Astrocyte (in vitro differentiated cells and primary cell): Measurements from ENCODE around the gene GTF3C1. TPM values are rescaled to one million over a fixed set of nuclear protein-coding genes. Genes with fewer than 3 reads are reported as not detected.

Experiments used
- DNase-seq: peaks from one replicate; pipeline ENCODE4 v3.0.0-alpha.2; 2010; ENCODE audit warnings: low read depth
- FAIRE-seq: peaks from 2 replicates; lab custom pipeline; 2011; peaks lifted over from hg19 to GRCh38; lab: Jason Lieb, UNC
- H2AFZ ChIP-seq: 2 replicates; pipeline ENCODE4 v1.6.0; 2012; ENCODE audit warnings: low read depth, low read length, inconsistent platforms
- H3K27ac ChIP-seq: 2 replicates; pipeline ENCODE4 v1.5.1; 2011; ENCODE audit warnings: low read depth, low read length, inconsistent platforms
- H3K27me3 ChIP-seq: 2 replicates; pipeline ENCODE4 v1.6.0; 2011; ENCODE audit warnings: low read length, inconsistent platforms; ENCODE audit not compliant: insufficient read depth
- H3K36me3 ChIP-seq: 2 replicates; pipeline ENCODE4 v1.5.1; 2011; ENCODE audit warnings: low read length, inconsistent platforms; ENCODE audit not compliant: insufficient read depth
- H3K4me1 ChIP-seq: 2 replicates; pipeline ENCODE4 v1.5.1; 2011; ENCODE audit warnings: low read length, inconsistent platforms; ENCODE audit not compliant: insufficient read depth
- H3K4me2 ChIP-seq: 2 replicates; pipeline ENCODE4 v1.6.0; 2012; ENCODE audit warnings: low read length, inconsistent platforms
- H3K4me3 ChIP-seq: 2 replicates; pipeline ENCODE4 v1.5.1; 2011; ENCODE audit warnings: low read depth, mild to moderate bottlenecking, low read length, inconsistent platforms; ENCODE audit not compliant: insufficient read depth
- H3K79me2 ChIP-seq: 2 replicates; pipeline ENCODE4 v1.6.0; 2012; ENCODE audit warnings: mild to moderate bottlenecking, low read length, inconsistent platforms; ENCODE audit not compliant: insufficient read depth
- H3K9ac ChIP-seq: 2 replicates; pipeline ENCODE4 v1.6.0; 2012; ENCODE audit warnings: mild to moderate bottlenecking, low read length, inconsistent platforms
- H3K9me3 ChIP-seq: 2 replicates; pipeline ENCODE4 v1.5.1; 2012; ENCODE audit warnings: low read depth, mild to moderate bottlenecking, low read length, inconsistent platforms; ENCODE audit not compliant: insufficient read depth
- H4K20me1 ChIP-seq: 2 replicates; pipeline ENCODE4 v1.6.0; 2012; ENCODE audit warnings: low read length, inconsistent platforms; ENCODE audit not compliant: insufficient read depth
- H3K27ac Mint-ChIP-seq: one replicate; pipeline ENCODE4 v1.8.0; 2021; ENCODE audit warnings: mild to moderate bottlenecking, mixed read lengths; ENCODE audit not compliant: unreplicated experiment
- H3K27me3 Mint-ChIP-seq: one replicate; pipeline ENCODE4 v1.8.0; 2021; ENCODE audit warnings: low read depth, mixed read lengths; ENCODE audit not compliant: unreplicated experiment
- H3K36me3 Mint-ChIP-seq: one replicate; pipeline ENCODE4 v1.8.0; 2021; ENCODE audit warnings: low read depth, mixed read lengths; ENCODE audit not compliant: unreplicated experiment
- H3K4me1 Mint-ChIP-seq: one replicate; pipeline ENCODE4 v1.8.0; 2021; ENCODE audit warnings: low read depth, mixed read lengths; ENCODE audit not compliant: unreplicated experiment
- H3K4me3 Mint-ChIP-seq: one replicate; pipeline ENCODE4 v1.8.0; 2021; ENCODE audit warnings: mild to moderate bottlenecking, moderate library complexity, mixed read lengths; ENCODE audit not compliant: unreplicated experiment
- H3K9me3 Mint-ChIP-seq: one replicate; pipeline ENCODE4 v1.8.0; 2021; ENCODE audit warnings: mild to moderate bottlenecking, mixed read lengths; ENCODE audit not compliant: unreplicated experiment
- EZH2 ChIP-seq: IDR thresholded peaks from 2 replicates; pipeline ENCODE4 v1.6.1; 2012; ENCODE audit warnings: mild to moderate bottlenecking, low read length, inconsistent platforms; ENCODE audit not compliant: insufficient read depth
- total RNA-seq: library from RNA; stranded (reverse); gene quantifications from 2 replicates; pipeline ENCODE4 v1.2.1, GENCODE V29; 2021
- TF ChIP-seq, protein P1 (sequence below): IDR thresholded peaks from 2 replicates; pipeline ENCODE4 v1.5.1; 2011; ENCODE audit warnings: low read depth, mild to moderate bottlenecking, inconsistent platforms, low read length, moderate library complexity; ENCODE audit not compliant: insufficient read depth

GTF3C1 gene
- total RNA-seq, 1 donor from 2014 or later = 103 TPM

GRCh38 chr16:27486760-27487159, 63.0 kb downstream of the GTF3C1 start:
- no peaks in the 10 kb centered on the region for H4K20me1 ChIP-seq
- H3K36me3 ChIP-seq = peaks cover 69% of the 10 kb centered on the region
- H3K4me1 Mint-ChIP-seq = no peaks in the 10 kb centered on the region
- no peak overlapping the region for H3K4me2 ChIP-seq
- no peaks in the 10 kb centered on the region for H3K9me3 ChIP-seq
- no peaks in the 10 kb centered on the region for H3K27me3 Mint-ChIP-seq
- H3K27ac ChIP-seq = no peak overlapping the region
- no peak overlapping the region for H3K27ac Mint-ChIP-seq
- no peaks in the 10 kb centered on the region for H3K79me2 ChIP-seq
- no peak overlapping the region for H3K4me3 Mint-ChIP-seq
- no peak overlapping the region for H3K4me3 ChIP-seq
- no peak overlapping the region for H3K9ac ChIP-seq
- no peaks in the 10 kb centered on the region for H3K27me3 ChIP-seq
- peaks cover 45% of the 10 kb centered on the region for H3K36me3 Mint-ChIP-seq
- no peak for DNase-seq
- TF ChIP-seq, protein P1, sequence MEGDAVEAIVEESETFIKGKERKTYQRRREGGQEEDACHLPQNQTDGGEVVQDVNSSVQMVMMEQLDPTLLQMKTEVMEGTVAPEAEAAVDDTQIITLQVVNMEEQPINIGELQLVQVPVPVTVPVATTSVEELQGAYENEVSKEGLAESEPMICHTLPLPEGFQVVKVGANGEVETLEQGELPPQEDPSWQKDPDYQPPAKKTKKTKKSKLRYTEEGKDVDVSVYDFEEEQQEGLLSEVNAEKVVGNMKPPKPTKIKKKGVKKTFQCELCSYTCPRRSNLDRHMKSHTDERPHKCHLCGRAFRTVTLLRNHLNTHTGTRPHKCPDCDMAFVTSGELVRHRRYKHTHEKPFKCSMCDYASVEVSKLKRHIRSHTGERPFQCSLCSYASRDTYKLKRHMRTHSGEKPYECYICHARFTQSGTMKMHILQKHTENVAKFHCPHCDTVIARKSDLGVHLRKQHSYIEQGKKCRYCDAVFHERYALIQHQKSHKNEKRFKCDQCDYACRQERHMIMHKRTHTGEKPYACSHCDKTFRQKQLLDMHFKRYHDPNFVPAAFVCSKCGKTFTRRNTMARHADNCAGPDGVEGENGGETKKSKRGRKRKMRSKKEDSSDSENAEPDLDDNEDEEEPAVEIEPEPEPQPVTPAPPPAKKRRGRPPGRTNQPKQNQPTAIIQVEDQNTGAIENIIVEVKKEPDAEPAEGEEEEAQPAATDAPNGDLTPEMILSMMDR = no peak
- no peak for TF ChIP-seq EZH2
- H3K9me3 Mint-ChIP-seq = no peaks in the 10 kb centered on the region
- no peak for FAIRE-seq
- no peak overlapping the region for H2AFZ ChIP-seq
- peaks cover 2% of the 10 kb centered on the region for H3K4me1 ChIP-seq

- DNase-seq (no peak), FAIRE-seq (no peak)
- no peak overlapping the region for H3K9ac ChIP-seq
- H2AFZ ChIP-seq = no peak overlapping the region
- no peaks in the 10 kb centered on the region for H3K9me3 ChIP-seq
- no peaks in the 10 kb centered on the region for H3K27me3 ChIP-seq
- H3K4me2 ChIP-seq = no peak overlapping the region
- H3K4me3 ChIP-seq = no peak overlapping the region
- H3K36me3 ChIP-seq = peaks cover 71% of the 10 kb centered on the region
- Mint-ChIP-seq H3K27ac (no peak overlapping the region), H3K9me3 (no peaks in the 10 kb centered on the region), H3K4me3 (no peak overlapping the region), H3K4me1 (no peaks in the 10 kb centered on the region), H3K36me3 (peaks cover 42% of the 10 kb centered on the region), H3K27me3 (no peaks in the 10 kb centered on the region)
- H3K79me2 ChIP-seq = no peaks in the 10 kb centered on the region
- H3K27ac ChIP-seq = no peak overlapping the region
- H3K4me1 ChIP-seq = no peaks in the 10 kb centered on the region
- TF ChIP-seq, protein P1 = no peak
- no peaks in the 10 kb centered on the region for H4K20me1 ChIP-seq
These were observed 63.4 kb downstream of the GTF3C1 start for GRCh38 chr16:27486344-27486743.

DNA sequence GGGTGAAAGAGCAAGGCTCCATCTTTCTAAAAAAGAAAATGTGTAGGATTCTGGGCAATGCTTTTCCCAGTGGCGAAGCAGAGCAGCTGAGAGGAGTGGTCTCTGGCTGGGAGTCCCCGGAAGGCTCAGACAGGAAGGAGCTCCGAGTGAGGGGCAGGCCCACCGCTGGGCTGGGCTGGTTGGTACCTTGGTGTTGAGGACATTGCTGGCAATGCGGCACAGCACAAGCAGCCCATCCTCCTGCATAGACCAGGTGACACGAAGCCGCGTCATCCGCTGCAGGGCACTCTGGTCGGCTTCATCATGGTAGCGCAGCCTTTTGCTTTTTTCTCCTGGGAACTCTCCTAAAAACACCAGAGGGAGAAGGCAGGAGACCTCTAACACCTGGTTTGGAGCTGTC, 63.9 kb downstream of the GTF3C1 start:
- H3K27ac ChIP-seq = no peak overlapping the region
- Mint-ChIP-seq H3K4me3 (no peak overlapping the region), H3K9me3 (no peaks in the 10 kb centered on the region), H3K36me3 (peaks cover 43% of the 10 kb centered on the region), H3K27ac (no peak overlapping the region), H3K4me1 (no peaks in the 10 kb centered on the region), H3K27me3 (no peaks in the 10 kb centered on the region)
- H3K4me1 ChIP-seq = no peaks in the 10 kb centered on the region
- H3K36me3 ChIP-seq = peaks cover 66% of the 10 kb centered on the region
- no peak overlapping the region for H2AFZ ChIP-seq
- H3K27me3 ChIP-seq = no peaks in the 10 kb centered on the region
- no peaks in the 10 kb centered on the region for H4K20me1 ChIP-seq
- H3K9ac ChIP-seq = no peak overlapping the region
- FAIRE-seq = no peak
- no peak for TF ChIP-seq EZH2
- TF ChIP-seq, protein P1 = no peak
- no peaks in the 10 kb centered on the region for H3K79me2 ChIP-seq
- no peak for DNase-seq
- no peak overlapping the region for H3K4me3 ChIP-seq
- no peak overlapping the region for H3K4me2 ChIP-seq
- no peaks in the 10 kb centered on the region for H3K9me3 ChIP-seq
